ENCODE data around the gene QRSL1.

DNA sequence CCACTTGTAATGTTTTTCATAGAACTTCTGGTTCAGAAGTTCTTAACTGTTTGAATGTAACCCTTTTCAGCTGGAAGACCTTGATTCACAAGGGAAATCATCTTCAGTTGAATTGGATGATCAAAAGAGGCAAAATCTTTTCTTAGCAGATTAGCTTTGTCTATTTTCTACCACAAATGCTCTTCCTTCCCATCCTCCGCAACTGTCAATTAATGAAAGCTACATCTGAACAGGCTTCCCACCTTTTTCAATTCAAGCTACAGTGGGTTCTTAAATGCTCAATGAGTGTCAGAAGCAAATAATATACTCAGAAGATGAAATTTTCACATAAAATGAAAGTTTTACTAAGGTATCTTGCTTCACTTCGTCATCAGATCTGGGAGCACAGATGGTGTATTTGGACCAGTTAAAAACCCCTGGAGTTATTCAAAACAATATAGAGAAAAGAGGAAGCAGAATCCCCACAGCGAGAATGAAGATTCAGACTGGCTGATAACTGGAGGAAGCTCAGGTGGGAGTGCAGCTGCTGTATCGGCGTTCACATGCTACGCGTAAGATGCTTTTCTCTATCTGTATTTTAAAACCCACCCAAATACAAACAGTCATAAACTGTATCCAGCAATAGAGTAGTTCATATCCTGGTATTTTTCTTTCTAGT is 19.4 kb downstream of the QRSL1 start:
- TF ChIP-seq, protein P1, sequence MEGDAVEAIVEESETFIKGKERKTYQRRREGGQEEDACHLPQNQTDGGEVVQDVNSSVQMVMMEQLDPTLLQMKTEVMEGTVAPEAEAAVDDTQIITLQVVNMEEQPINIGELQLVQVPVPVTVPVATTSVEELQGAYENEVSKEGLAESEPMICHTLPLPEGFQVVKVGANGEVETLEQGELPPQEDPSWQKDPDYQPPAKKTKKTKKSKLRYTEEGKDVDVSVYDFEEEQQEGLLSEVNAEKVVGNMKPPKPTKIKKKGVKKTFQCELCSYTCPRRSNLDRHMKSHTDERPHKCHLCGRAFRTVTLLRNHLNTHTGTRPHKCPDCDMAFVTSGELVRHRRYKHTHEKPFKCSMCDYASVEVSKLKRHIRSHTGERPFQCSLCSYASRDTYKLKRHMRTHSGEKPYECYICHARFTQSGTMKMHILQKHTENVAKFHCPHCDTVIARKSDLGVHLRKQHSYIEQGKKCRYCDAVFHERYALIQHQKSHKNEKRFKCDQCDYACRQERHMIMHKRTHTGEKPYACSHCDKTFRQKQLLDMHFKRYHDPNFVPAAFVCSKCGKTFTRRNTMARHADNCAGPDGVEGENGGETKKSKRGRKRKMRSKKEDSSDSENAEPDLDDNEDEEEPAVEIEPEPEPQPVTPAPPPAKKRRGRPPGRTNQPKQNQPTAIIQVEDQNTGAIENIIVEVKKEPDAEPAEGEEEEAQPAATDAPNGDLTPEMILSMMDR (IDR thresholded peaks at IDR 0.05): no peak
- TF ChIP-seq EZH2 (IDR thresholded peaks at IDR 0.05): no peak
- no peak for TF ChIP-seq EZH2phosphoT487 (IDR thresholded peaks at IDR 0.05)

Measured in neural progenitor cell (in vitro differentiated cells).